MCF 10A (cell line): ENCODE measurements around the gene INTU. TPM values are rescaled to one million over a fixed set of nuclear protein-coding genes. Genes with fewer than 3 reads are reported as not detected.

Source experiments
- BruUV-seq: library from RNA; stranded (reverse); fragments of 400-500 nt; replicated peaks from 2 replicates; lab custom pipeline; 2021; lab: Mats Ljungman, UMichigan
- CTCF ChIA-PET: fragments of 300-600 bp; sonication (Branson Sonifier 250); formaldehyde crosslinking; extraction: SDS; loops from one replicate; lab custom pipeline; 2021; ENCODE audit warnings: antibody characterized with exemption, inconsistent platforms; lab: Yijun Ruan, JAX
- POLR2A ChIA-PET: fragments of 300-600, 350-650 bp; sonication (Branson Sonifier 250); formaldehyde crosslinking; extraction: SDS; loops from one replicate; lab custom pipeline; 2020; ENCODE audit warnings: antibody characterized with exemption, inconsistent platforms; lab: Yijun Ruan, JAX
- DNase-seq: peaks from one replicate; pipeline ENCODE4 v3.0.0-alpha.2; 2018; ENCODE audit not compliant: unreplicated experiment
- H3K27ac Mint-ChIP-seq: one replicate; pipeline ENCODE4 v1.8.0; 2022; ENCODE audit warnings: mild to moderate bottlenecking, low read depth, mixed read lengths; ENCODE audit not compliant: unreplicated experiment
- H3K27me3 Mint-ChIP-seq: one replicate; pipeline ENCODE4 v1.8.0; 2022; ENCODE audit warnings: mixed read lengths; ENCODE audit not compliant: insufficient read depth, unreplicated experiment
- H3K36me3 Mint-ChIP-seq: one replicate; pipeline ENCODE4 v1.8.0; 2022; ENCODE audit warnings: mild to moderate bottlenecking, moderate library complexity, mixed read lengths; ENCODE audit not compliant: insufficient read depth, unreplicated experiment
- H3K4me1 Mint-ChIP-seq: one replicate; pipeline ENCODE4 v1.8.0; 2022; ENCODE audit warnings: mixed read lengths; ENCODE audit not compliant: insufficient read depth, unreplicated experiment
- H3K4me3 Mint-ChIP-seq: one replicate; pipeline ENCODE4 v1.8.0; 2022; ENCODE audit warnings: mild to moderate bottlenecking, moderate library complexity, mixed read lengths; ENCODE audit not compliant: unreplicated experiment
- H3K9me3 Mint-ChIP-seq: one replicate; pipeline ENCODE4 v1.8.0; 2022; ENCODE audit warnings: mixed read lengths; ENCODE audit not compliant: unreplicated experiment
- CTCF ChIP-seq: fragments of 200-600 bp; IDR thresholded peaks from one replicate; pipeline ENCODE4 v1.8.0; 2022; ENCODE audit warnings: antibody characterized with exemption, mild to moderate bottlenecking; ENCODE audit not compliant: unreplicated experiment
- intact Hi-C: fragments of 100-400 bp; cut with micrococcal nuclease; formaldehyde crosslinking; loops from 2 replicates; pipeline ENCODE4 v1.14.1; 2022
- total RNA-seq: library from RNA; stranded (reverse); gene quantifications from 2 replicates; pipeline ENCODE4 v1.2.3, GENCODE V29; 2022

INTU gene
- total RNA-seq, 1 experiment from 2014 or later: 5.9 TPM

- TF ChIP-seq CTCF: no peak
- no TSS peak for BruUV-seq
- intact Hi-C loops: no loop called here
- Mint-ChIP-seq H3K27me3 (no peaks in the 10 kb centered on the region), H3K9me3 (no peaks in the 10 kb centered on the region), H3K4me1 (peaks cover 7% of the 10 kb centered on the region), H3K27ac (no peak overlapping the region), H3K36me3 (no peaks in the 10 kb centered on the region), H3K4me3 (no peak overlapping the region)
- ChIA-PET POLR2A (interaction anchor here (0.7 to 1.1 kb wide), 2 partner anchors 79 to 153 kb away, joined by 3 to 4 read pairs; no protein-coding TSS in a partner anchor), CTCF (interaction anchor here (1.6 kb wide), 1 partner anchor 103 kb away, joined by 9 read pairs; no protein-coding TSS in a partner anchor)
- no peak for DNase-seq
Observed at GRCh38 chr4:127629371-127629770, 3.4 kb upstream of the INTU start.

GRCh38 chr4:127630152-127630551 lies 2.6 kb upstream of the INTU start:
- intact Hi-C loops: loop anchor here (5.0 kb wide), 1 partner anchor 67 kb away; no protein-coding TSS in a partner anchor
- Mint-ChIP-seq H3K9me3 (no peaks in the 10 kb centered on the region), H3K27me3 (no peaks in the 10 kb centered on the region), H3K4me3 (no peak overlapping the region), H3K36me3 (no peaks in the 10 kb centered on the region), H3K27ac (no peak overlapping the region), H3K4me1 (peaks cover 7% of the 10 kb centered on the region)
- ChIA-PET POLR2A (interaction anchor here (1.2 to 4.4 kb wide), 3 partner anchors 12 to 153 kb away, joined by 3 to 39 read pairs (median 5); partner anchors contain the start of gene HSPA4L), CTCF (interaction anchor here (0.6 to 1.0 kb wide), 2 partner anchors 8 to 43 kb away, joined by 3 read pairs; no protein-coding TSS in a partner anchor)
- TF ChIP-seq CTCF: no peak
- no TSS peak for BruUV-seq
- no peak for DNase-seq

- BruUV-seq: no TSS peak
- POLR2A ChIA-PET: interaction anchor here (0.8 to 4.4 kb wide), 9 partner anchors 11 to 334 kb away, joined by 3 to 39 read pairs (median 5); partner anchors contain the start of genes ABHD18, HSPA4L and MFSD8
- H3K27ac Mint-ChIP-seq: no peak overlapping the region
- TF ChIP-seq CTCF: no peak
- intact Hi-C loops: loop anchor here (5.0 kb wide), 1 partner anchor 66 kb away; no protein-coding TSS in a partner anchor
- CTCF ChIA-PET: interaction anchor here (2.0 kb wide), 1 partner anchor 102 kb away, joined by 10 read pairs; no protein-coding TSS in a partner anchor
- peaks cover 3% of the 10 kb centered on the region for H3K36me3 Mint-ChIP-seq
- no peak overlapping the region for H3K4me3 Mint-ChIP-seq
- peaks cover 7% of the 10 kb centered on the region for H3K4me1 Mint-ChIP-seq
- H3K9me3 Mint-ChIP-seq: no peaks in the 10 kb centered on the region
- H3K27me3 Mint-ChIP-seq: no peaks in the 10 kb centered on the region
- DNase-seq: peak; percentile 55
Observed at GRCh38 chr4:127631420-127631819, 1.3 kb upstream of the INTU start.

GRCh38 chr4:127634181-127634580 lies 1.4 kb downstream of the INTU start:
- no peak for DNase-seq
- no peaks in the 10 kb centered on the region for H3K9me3 Mint-ChIP-seq
- no peaks in the 10 kb centered on the region for H3K27me3 Mint-ChIP-seq
- POLR2A ChIA-PET: interaction anchor here (0.7 to 4.4 kb wide), 15 partner anchors 8 to 330 kb away, joined by 3 to 39 read pairs (median 8); partner anchors contain the start of gene HSPA4L
- intact Hi-C loops: loop anchor here (5.0 kb wide), 1 partner anchor 63 kb away; no protein-coding TSS in a partner anchor
- CTCF ChIA-PET: interaction anchor here (0.9 to 1.5 kb wide), 3 partner anchors 8 to 99 kb away, joined by 3 to 6 read pairs (median 4); no protein-coding TSS in a partner anchor
- peak overlapping the region; percentile 97 for H3K27ac Mint-ChIP-seq
- no peak for TF ChIP-seq CTCF
- peaks cover 7% of the 10 kb centered on the region for H3K4me1 Mint-ChIP-seq
- peak overlapping the region; percentile 96 for H3K4me3 Mint-ChIP-seq
- no TSS peak for BruUV-seq
- H3K36me3 Mint-ChIP-seq: peaks cover 8% of the 10 kb centered on the region
